ENCODE data around the gene PLEKHG4. TPM values are rescaled to one million over a fixed set of nuclear protein-coding genes. Genes with fewer than 3 reads are reported as not detected.

The PLEKHG4 gene
- total and polyA plus RNA-seq, 10 of the 15 experiments (the other 5 are each of a cell fraction or from before 2014, with no cell fraction given): 0.14 to 2.6 (median 0.99) TPM

GRCh38 chr16:67270931-67271338, 8.4 kb upstream of the PLEKHG4 start:
- ATAC-seq: no peak
- SMC1A ChIA-PET (ENCODE audit: uncharacterized antibody, unreplicated experiment): interaction anchor here (0.8 kb wide), 1 partner anchor 10 kb away, joined by 3 read pairs; no protein-coding TSS in a partner anchor
- RAD21 ChIA-PET (ENCODE audit: unreplicated experiment): interaction anchor here (1.1 kb wide), 1 partner anchor 10 kb away, joined by 3 read pairs; no protein-coding TSS in a partner anchor
- CTCF ChIA-PET: interaction anchor here (3.0 kb wide), 1 partner anchor 10 kb away, joined by 20 read pairs; no protein-coding TSS in a partner anchor
- TF ChIP-seq TCF12 (IDR thresholded peaks at IDR 0.05; ENCODE audit: low read depth, low read length) (no peak), YBX1 (IDR thresholded peaks at IDR 0.05) (no peak), ZNF217 (IDR thresholded peaks at IDR 0.05) (no peak), CHD2 (IDR thresholded peaks at IDR 0.05; ENCODE audit: borderline replicate concordance, low read depth, low read length) (no peak), SRF (IDR thresholded peaks at IDR 0.05; ENCODE audit: low read depth in 2 of 2, low read length in 2 of 2) (no peak), ATF3 (IDR thresholded peaks at IDR 0.05; ENCODE audit: borderline replicate concordance, extremely low read depth, low read depth, low read length) (no peak), MAX (IDR thresholded peaks at IDR 0.05; ENCODE audit: low read depth, low read length) (no peak), NR2C1 (IDR thresholded peaks at IDR 0.05) (no peak), SREBF1 (IDR thresholded peaks at IDR 0.05; ENCODE audit: low read length) (no peak), ZSCAN29 (IDR thresholded peaks at IDR 0.05) (no peak), HDGF (IDR thresholded peaks at IDR 0.05) (no peak), KAT2A (conservative IDR thresholded peaks at IDR 0.05; ENCODE audit: control insufficient read depth, low read depth, low read length) (no peak), HDAC2 (IDR thresholded peaks at IDR 0.05) (no peak)
- H3K9me3 ChIP-seq (replicated peaks; ENCODE audit: control insufficient read depth, insufficient read depth, low read length): no peaks in the 10 kb centered on the region
- 87% methylated on average over 10 of the region's 11 CpGs for WGBS (ENCODE audit: insufficient coverage, insufficient replicate concordance, low lambda C conversion rate, missing lambda C conversion rate)
- no peak overlapping the region for H3K4me3 ChIP-seq
- POLR2A ChIA-PET: no interaction called here
- no TSS peak for BruUV-seq (replicated peaks)
- no peaks in the 10 kb centered on the region for H4K20me1 ChIP-seq (ENCODE audit: control insufficient read depth, insufficient read depth)
- in situ Hi-C loops (cut with MboI): no loop called here
- no peaks in the 10 kb centered on the region for H3K79me2 ChIP-seq (ENCODE audit: control insufficient read depth, insufficient read depth, low read length)
- H3K4me2 ChIP-seq (ENCODE audit: control insufficient read depth, insufficient read depth): no peak overlapping the region
- H3K36me3 ChIP-seq (ENCODE audit: control insufficient read depth in 2 of 2, insufficient read depth in 2 of 2, low read length in 1 of 2): no peaks in the 10 kb centered on the region
- H2AFZ ChIP-seq (ENCODE audit: control insufficient read depth, low read depth, low read length): no peak overlapping the region
- FAIRE-seq: no peak
- no peak for DNase-seq (ENCODE audit: low read depth, low spot score)
- no peak overlapping the region for H3K9ac ChIP-seq (ENCODE audit: control insufficient read depth, insufficient read depth, low read length)
- intact Hi-C loops (cut with micrococcal nuclease; ENCODE audit: unreplicated experiment): no loop called here
- no peak overlapping the region for H3K27ac ChIP-seq (ENCODE audit: control insufficient read depth, insufficient read depth)
- H3K4me1 ChIP-seq (ENCODE audit: control insufficient read depth, insufficient read depth, low read length): no peaks in the 10 kb centered on the region
- no peaks in the 10 kb centered on the region for H3K27me3 ChIP-seq (replicated peaks in 1 of 2; ENCODE audit: control insufficient read depth in 2 of 2, insufficient read depth in 2 of 2, low read length in 1 of 2)
